ENCODE measurements around the gene PRF1.

The PRF1 gene

GRCh38 chr10:70557876-70558275 lies 44.7 kb downstream of the PRF1 start:
- DNase-seq (ENCODE audit: extremely low read depth, insufficient read length): no peak
- no peaks in the 10 kb centered on the region for H3K36me3 ChIP-seq (ENCODE audit: control insufficient read depth, insufficient read depth, low read length)

GRCh38 chr10:70557086-70557845 lies 45.3 kb downstream of the PRF1 start:
- H3K4me3 ChIP-seq (replicated peaks; ENCODE audit: low read depth, low read length): no peak overlapping the region
- no peaks in the 10 kb centered on the region for H3K27me3 ChIP-seq (replicated peaks; ENCODE audit: control insufficient read depth, insufficient read depth, low read length)
- no peak for TF ChIP-seq CTCF (IDR thresholded peaks at IDR 0.05; ENCODE audit: insufficient read depth, low read length, poor library complexity, severe bottlenecking)
- DNase-seq (ENCODE audit: extremely low read depth, insufficient read length): no peak
- H3K36me3 ChIP-seq (ENCODE audit: control insufficient read depth, insufficient read depth, low read length): no peaks in the 10 kb centered on the region

More at GRCh38 chr10:70557876-70558275, 44.7 kb downstream of the PRF1 start:
- Histone ChIP-seq H3K4me3 (replicated peaks; ENCODE audit: low read depth, low read length) (no peak overlapping the region), H3K27me3 (replicated peaks; ENCODE audit: control insufficient read depth, insufficient read depth, low read length) (no peaks in the 10 kb centered on the region)
- no peak for TF ChIP-seq CTCF (IDR thresholded peaks at IDR 0.05; ENCODE audit: insufficient read depth, low read length, poor library complexity, severe bottlenecking)

GRCh38 chr10:70555371-70555770 lies 47.2 kb downstream of the PRF1 start:
- Histone ChIP-seq H3K36me3 (ENCODE audit: control insufficient read depth, insufficient read depth, low read length) (no peaks in the 10 kb centered on the region), H3K4me3 (replicated peaks; ENCODE audit: low read depth, low read length) (no peak overlapping the region), H3K27me3 (replicated peaks; ENCODE audit: control insufficient read depth, insufficient read depth, low read length) (no peaks in the 10 kb centered on the region)
- no peak for TF ChIP-seq CTCF (IDR thresholded peaks at IDR 0.05; ENCODE audit: insufficient read depth, low read length, poor library complexity, severe bottlenecking)
- no peak for DNase-seq (ENCODE audit: extremely low read depth, insufficient read length)

- no peak overlapping the region for H3K4me3 ChIP-seq (replicated peaks; ENCODE audit: low read depth, low read length)
- TF ChIP-seq CTCF (IDR thresholded peaks at IDR 0.05; ENCODE audit: insufficient read depth, low read length, poor library complexity, severe bottlenecking): no peak
- no peaks in the 10 kb centered on the region for H3K36me3 ChIP-seq (ENCODE audit: control insufficient read depth, insufficient read depth, low read length)
- H3K27me3 ChIP-seq (replicated peaks; ENCODE audit: control insufficient read depth, insufficient read depth, low read length): no peaks in the 10 kb centered on the region
- no peak for DNase-seq (ENCODE audit: extremely low read depth, insufficient read length)
Observed at GRCh38 chr10:70552586-70552985, 50.0 kb downstream of the PRF1 start.

GRCh38 chr10:70551971-70552422 lies 50.5 kb downstream of the PRF1 start:
- TF ChIP-seq CTCF (IDR thresholded peaks at IDR 0.05; ENCODE audit: insufficient read depth, low read length, poor library complexity, severe bottlenecking): no peak
- no peak overlapping the region for H3K4me3 ChIP-seq (replicated peaks; ENCODE audit: low read depth, low read length)
- DNase-seq (ENCODE audit: extremely low read depth, insufficient read length): no peak
- H3K27me3 ChIP-seq (replicated peaks; ENCODE audit: control insufficient read depth, insufficient read depth, low read length): no peaks in the 10 kb centered on the region
- no peaks in the 10 kb centered on the region for H3K36me3 ChIP-seq (ENCODE audit: control insufficient read depth, insufficient read depth, low read length)

Data from GM06990 (cell line).